Esophagus muscularis mucosa (tissue), 4 donors: ENCODE measurements around the gene ODR4.

ENCODE experiments used
- CTCF ChIP-seq, 3 experiments: fragments of 200-600 bp in 2 of 3; fragments of 450-650 bp in 1 of 3; sonication (generic) in 2 of 3; IDR thresholded peaks; one replicate each; pipeline ENCODE4 v1.5.1; 2017 to 2019; ENCODE audit warnings: antibody characterized with exemption in 3 of 3, mild to moderate bottlenecking in 2 of 3, moderate library complexity in 1 of 3
- EP300 ChIP-seq: sonication (generic); formaldehyde crosslinking; IDR thresholded peaks from one replicate; pipeline ENCODE4 v1.6.1; 2017; ENCODE audit warnings: antibody characterized with exemption
- POLR2A ChIP-seq: fragments of 450-650 bp; IDR thresholded peaks from one replicate; pipeline ENCODE4 v1.6.1; 2017; ENCODE audit warnings: antibody characterized with exemption, moderate library complexity, mild to moderate bottlenecking, low read depth
- POLR2AphosphoS5 ChIP-seq, 2 donors: sonication (generic); formaldehyde crosslinking; IDR thresholded peaks; one replicate each; pipeline ENCODE4 v1.6.1; 2017; ENCODE audit warnings: antibody characterized with exemption in 2 of 2

DNA sequence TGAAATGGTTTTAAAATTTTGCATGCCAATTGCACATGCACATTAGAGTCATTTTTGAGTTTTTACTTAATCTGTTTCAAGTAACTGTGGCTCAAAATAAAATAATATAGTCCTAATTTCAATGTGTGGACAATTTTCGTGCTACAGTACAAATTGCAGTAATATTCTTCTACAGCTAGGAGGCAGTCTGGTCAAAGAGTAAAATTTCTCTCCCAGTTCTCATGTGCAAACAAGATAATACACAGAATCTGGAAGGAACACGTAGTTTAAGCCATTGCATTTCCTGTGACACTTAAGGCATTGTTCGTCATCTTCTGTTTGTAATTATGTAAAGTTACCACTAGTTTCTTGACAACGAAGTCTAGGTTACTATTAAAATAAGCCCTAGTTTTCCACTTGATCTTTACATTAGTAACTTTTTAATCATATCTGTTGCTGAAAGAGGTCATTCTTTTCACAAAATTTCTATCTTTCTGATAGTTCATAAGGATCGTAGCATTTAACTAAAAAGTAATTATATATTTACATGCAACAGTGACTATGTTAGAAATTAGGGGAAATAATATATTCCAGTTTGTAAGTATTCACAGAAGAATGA, 28.9 kb downstream of the ODR4 start:
- TF ChIP-seq CTCF (IDR thresholded peaks at IDR 0.05) (peak; percentile 55 to 73 (median 63)), POLR2A (no peak), POLR2AphosphoS5 (IDR thresholded peaks at IDR 0.05) (no peak), EP300 (no peak)
